Measurements from ENCODE around the gene NUDCD3.
A peak's percentile ranks its signal among the peaks of the same experiment; 100 is the strongest.

The NUDCD3 gene

GRCh38 chr7:44490351-44491200 lies at the start of gene NUDCD3:
Gene NUDCD3 (minus strand): TSS chr7:44490658. CDS start chr7:44490600, 58 bp downstream.
- DNase-seq (ENCODE audit: low read depth): peak; percentile 67

DNA sequence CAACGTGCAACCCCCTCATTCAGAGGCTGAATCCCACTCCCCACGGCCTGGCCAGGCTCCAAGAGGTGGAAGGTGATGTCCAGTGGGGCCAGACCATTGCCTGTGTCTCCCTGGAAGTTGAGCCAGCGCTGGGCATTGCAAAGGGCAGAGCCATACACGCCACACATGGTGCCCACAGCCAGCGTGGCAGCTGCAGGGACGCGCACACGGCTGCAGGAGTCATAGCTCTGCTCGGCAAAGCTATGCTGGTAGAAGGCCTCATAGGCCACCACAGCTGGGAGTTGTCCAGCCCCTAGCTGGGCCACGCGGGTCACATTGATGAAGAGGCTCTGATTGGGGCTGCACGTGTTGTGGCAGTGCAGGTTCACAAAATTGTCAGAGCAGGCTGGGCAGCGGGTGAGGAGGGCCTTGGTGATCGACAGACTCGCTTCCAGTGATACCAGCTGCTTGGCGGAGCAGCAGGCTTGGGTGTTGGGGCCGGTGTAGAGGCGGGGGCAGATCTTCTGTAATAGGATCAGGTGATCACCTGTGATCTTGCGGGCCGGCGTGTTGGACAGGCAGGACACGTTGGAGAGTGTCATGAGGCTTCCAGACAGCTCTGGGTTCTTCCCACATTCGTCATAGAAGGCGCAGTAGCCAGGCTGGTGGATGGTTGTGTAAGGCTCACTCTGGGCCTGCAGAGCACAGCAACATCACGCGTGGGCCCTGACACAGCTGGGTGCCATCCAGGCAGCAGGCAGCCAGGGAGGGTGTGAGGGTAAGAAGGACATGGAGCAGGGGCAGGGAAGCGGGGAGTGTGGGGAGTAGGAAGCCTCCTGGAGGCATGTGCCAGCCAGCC lies 49.4 kb upstream of the NUDCD3 start:
- no peak for DNase-seq (ENCODE audit: low read depth)

- no peak for DNase-seq (ENCODE audit: low read depth)
Measured at GRCh38 chr7:44538798-44539668, 48.6 kb upstream of the NUDCD3 start.

- no peak for DNase-seq (ENCODE audit: low read depth)
Measured at GRCh38 chr7:44538093-44538797, 47.8 kb upstream of the NUDCD3 start.

- DNase-seq (ENCODE audit: low read depth): no peak
Measured at GRCh38 chr7:44537442-44537841, 47.0 kb upstream of the NUDCD3 start.

DNA sequence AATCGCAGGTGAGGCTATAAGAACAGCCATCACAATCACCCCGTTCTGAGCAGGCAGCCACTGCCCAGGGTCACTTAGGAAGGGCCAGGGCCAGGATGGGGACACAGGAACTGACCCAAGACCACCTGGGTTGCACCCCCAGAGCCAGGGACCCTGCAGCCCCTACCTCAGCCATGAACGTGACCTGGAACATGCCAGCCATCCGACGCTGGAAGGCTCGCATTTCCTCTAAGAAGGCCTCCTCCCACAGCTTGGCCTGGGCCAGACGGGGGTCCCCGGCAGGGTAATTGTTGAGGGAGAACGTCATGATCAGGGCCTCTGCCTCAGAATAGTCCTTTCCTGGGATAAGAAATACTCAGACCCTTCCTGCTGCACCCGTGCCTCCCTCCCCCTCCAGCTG lies 45.6 kb upstream of the NUDCD3 start:
- no peak for DNase-seq (ENCODE audit: low read depth)

GRCh38 chr7:44535348-44536064 lies 45.0 kb upstream of the NUDCD3 start:
- DNase-seq (ENCODE audit: low read depth): no peak

DNA sequence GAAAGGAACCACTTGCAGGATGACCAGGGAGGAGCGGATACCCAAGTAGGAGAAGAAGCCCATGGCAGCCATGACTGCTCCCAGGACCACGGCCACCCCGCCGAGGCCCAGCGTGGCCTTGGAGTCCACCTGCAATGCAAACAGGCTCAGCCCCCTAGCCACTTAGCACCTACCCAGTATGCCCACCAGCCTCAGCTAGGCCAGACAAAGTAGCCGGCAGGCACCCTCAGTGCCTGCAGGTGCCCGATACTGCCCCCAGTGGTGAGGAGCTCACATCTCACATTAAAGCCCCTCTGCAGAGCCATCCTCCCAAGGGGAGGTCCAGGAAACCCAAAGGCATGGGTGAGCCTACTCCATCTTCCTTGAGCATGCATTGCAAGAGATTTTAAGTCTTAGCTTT lies 44.0 kb upstream of the NUDCD3 start:
- no peak for DNase-seq (ENCODE audit: low read depth)

- no peak for DNase-seq (ENCODE audit: low read depth)
Measured at GRCh38 chr7:44534087-44534486, 43.6 kb upstream of the NUDCD3 start.

GRCh38 chr7:44533301-44534055 lies 43.0 kb upstream of the NUDCD3 start:
- DNase-seq (ENCODE audit: low read depth): no peak

GRCh38 chr7:44531421-44532380 lies 41.2 kb upstream of the NUDCD3 start:
- DNase-seq (ENCODE audit: low read depth): no peak

DNA sequence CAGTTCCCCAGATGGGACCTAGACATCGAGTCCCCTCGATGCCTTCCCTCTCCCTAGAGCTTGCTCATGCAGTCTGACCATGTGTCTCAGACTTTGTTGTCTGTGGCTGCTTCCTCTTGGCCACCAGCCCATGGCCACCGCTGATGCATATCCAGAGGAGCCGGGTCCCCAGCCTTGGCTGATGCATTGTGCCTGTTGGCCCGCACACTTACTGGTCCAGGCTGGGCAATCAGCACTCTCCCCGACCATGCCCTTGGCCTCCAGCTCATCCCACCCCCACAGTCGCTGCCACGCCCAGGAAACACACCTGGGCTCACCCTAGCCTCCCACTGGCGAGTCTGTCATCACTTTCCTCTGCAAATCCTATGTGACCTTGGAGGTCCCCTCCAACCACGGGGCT lies 40.5 kb upstream of the NUDCD3 start:
- no peak for DNase-seq (ENCODE audit: low read depth)

DNA sequence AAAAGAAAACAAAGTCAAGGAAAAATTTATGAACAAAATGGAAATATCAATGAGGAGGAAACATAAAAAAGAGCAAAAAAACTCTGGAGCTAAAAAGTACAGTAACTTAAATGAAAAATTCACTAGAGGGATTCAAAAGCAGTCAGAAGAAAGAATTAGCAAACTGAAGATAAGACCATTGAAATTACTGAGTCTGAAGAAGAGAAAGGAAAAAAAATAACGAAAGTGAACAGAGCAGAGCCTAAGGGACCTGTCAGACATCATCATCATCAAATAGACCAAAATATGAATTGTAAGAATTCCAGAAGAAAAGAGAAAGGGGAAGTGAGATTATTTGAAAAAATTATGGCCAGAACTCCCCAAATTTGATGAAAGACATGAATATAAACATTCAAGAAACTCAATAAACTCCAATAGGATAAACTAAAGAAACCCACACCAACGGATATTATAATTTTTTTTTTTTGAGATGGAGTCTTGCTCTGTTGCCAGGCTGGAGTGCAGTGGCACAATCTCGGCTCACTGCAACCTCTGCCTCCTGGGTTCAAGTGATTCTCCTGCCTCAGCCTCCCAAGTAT lies 34.4 kb upstream of the NUDCD3 start:
- DNase-seq (ENCODE audit: low read depth): no peak

- DNase-seq (ENCODE audit: low read depth): no peak
Measured at GRCh38 chr7:44522315-44522714, 31.9 kb upstream of the NUDCD3 start.

DNA sequence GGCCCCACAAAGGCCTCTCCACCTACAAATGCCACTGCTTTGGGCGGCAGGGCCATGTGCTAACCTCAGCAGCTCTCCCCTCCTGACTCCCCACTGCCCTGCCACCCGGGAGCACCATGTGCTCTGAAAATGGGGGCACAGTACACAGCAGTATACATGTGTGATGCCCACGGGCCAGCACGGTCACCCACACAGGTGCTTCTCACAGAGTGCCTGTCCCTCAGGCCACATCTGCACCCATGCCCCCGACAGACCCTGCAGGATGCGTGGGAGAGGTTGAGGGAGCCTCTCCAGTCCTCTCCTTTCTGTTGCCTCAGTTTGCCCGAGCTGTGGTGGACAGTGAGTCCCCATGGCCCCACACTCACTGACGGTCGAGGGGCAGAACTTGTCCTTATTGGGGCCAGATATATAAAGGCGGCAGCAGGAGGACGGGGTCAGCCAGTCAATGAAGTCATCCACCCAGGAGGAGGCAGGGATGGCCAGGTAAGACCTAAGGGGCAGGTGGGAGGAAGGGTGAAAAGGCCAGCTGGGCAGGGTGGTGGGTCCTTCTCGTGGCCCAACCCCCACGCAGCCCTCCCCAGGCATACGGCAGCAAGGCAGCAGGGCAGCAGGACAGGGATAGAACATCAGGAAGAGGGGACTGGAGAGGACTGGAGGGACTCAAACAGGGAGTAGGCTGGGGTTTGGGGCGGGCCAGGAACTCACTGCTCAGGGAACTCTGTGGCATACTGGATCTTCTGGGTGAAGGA lies 31.1 kb upstream of the NUDCD3 start:
- DNase-seq (ENCODE audit: low read depth): no peak

- DNase-seq (ENCODE audit: low read depth): no peak
Measured at GRCh38 chr7:44520574-44520973, 30.1 kb upstream of the NUDCD3 start.

- no peak for DNase-seq (ENCODE audit: low read depth)
Measured at GRCh38 chr7:44519546-44519945, 29.1 kb upstream of the NUDCD3 start.

- no peak for DNase-seq (ENCODE audit: low read depth)
Measured at GRCh38 chr7:44518761-44519160, 28.3 kb upstream of the NUDCD3 start.

Data from HS-27A (cell line).